Measurements from ENCODE around the gene ATP4A. TPM values are rescaled to one million over a fixed set of nuclear protein-coding genes. Genes with fewer than 3 reads are reported as not detected.

Gene ATP4A
- total and polyA plus RNA-seq, 9 of the 15 experiments (the other 6 are each of a cell fraction or from before 2014, with no cell fraction given), result 0.15 TPM; not detected in 8

DNA sequence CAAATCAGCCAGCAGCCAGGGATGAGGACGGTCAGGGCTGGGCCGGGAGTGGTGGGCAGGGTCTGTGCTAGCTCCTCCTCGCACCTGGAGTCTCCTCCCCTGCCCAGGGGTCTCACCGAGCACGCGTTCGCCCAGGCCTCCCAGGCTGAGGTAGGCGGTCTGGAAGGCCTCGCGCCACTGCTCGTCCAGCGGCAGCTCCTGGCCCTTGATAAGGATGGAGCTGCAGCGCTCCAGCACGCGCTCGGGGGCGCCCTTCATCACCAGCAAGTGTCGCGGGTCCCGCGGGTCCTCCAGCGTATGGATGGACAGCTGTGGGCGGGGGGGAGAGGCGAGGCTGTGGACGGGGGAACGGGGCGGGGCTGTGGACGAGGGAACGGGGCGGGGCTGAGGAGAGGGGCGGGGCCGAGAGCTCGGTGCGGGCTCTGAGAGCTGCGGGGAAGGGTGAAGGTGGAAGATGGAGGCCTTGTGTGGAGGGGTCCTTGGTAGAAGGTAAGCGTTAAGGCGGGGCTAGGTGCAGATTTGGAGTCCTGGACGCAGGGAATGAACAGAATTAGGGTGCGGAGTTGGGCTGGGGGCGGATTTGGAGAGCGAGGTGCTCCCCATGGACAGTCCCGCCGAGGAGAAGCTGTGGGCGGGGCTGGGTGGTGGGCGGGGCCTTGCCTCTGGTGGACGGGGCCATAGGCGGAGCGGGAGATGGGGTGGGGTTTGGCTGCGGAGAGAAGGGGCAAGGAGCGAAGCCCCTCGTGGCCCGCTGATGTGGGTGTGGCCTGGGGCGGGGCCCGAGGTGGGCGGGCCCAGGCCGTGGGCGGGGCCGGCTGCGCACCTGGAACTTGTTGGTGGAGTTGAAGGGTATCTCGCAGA lies 5.7 kb downstream of the ATP4A start:
- ChIA-PET POLR2A (interaction anchor here (0.5 to 1.0 kb wide), 6 partner anchors 12 to 215 kb away, joined by 3 read pairs; no protein-coding TSS in a partner anchor), CTCF (ENCODE audit: low intra/inter-chr PET ratio) (interaction anchor here (0.7 kb wide), 1 partner anchor 139 kb away, joined by 3 read pairs; no protein-coding TSS in a partner anchor)
- no peaks in the 10 kb centered on the region for H3K79me2 ChIP-seq (ENCODE audit: control insufficient read depth, insufficient read depth, low read length)
- ATAC-seq (peak; percentile 92), FAIRE-seq (peak; percentile 82), DNase-seq (ENCODE audit: extremely low read depth in 1 of 4, low spot score in 3 of 4) (peak; percentile 91 to 94 (median 93))
- 8% methylated on average over 25 of the region's 60 CpGs for WGBS (ENCODE audit: insufficient coverage, low coverage, missing lambda C conversion rate)
- no peak overlapping the region for H3K27ac ChIP-seq (ENCODE audit: extremely low read depth, low read depth, low read length)
- no TSS peak for BruUV-seq (replicated peaks)
- peaks cover 7% of the 10 kb centered on the region; the same call in 1 of the 2 replicates for H4K20me1 ChIP-seq (replicated peaks; ENCODE audit: control insufficient read depth, insufficient read depth, low read length)
- peak overlapping the region in 1 of 2 experiments; percentile 80; a peak in 2 of 4 replicates for H3K9ac ChIP-seq (ENCODE audit: insufficient read depth in 1 of 2, low read depth in 2 of 2, low read length in 2 of 2)
- no peaks in the 10 kb centered on the region for H3K36me3 ChIP-seq (ENCODE audit: control insufficient read depth, insufficient read depth, low read length)
- peaks cover 4 to 50% of the 10 kb centered on the region in 2 experiments; a peak in 3 of 5 replicates for H3K4me1 ChIP-seq (replicated peaks in 1 of 2; ENCODE audit: control insufficient read depth in 2 of 2, insufficient read depth in 2 of 2, low read length in 2 of 2)
- peaks cover 28 to 50% of the 10 kb centered on the region in 2 experiments; a peak in 4 of 5 replicates for H3K27me3 ChIP-seq (ENCODE audit: control insufficient read depth in 2 of 2, insufficient read depth in 2 of 2, low read length in 2 of 2)
- peak overlapping the region; percentile 55 for H3K4me3 ChIP-seq
- peaks cover 3% of the 10 kb centered on the region for H3K9me1 ChIP-seq (ENCODE audit: control insufficient read depth, insufficient read depth, low read length)
- peak overlapping the region; percentile 99 for H2AFZ ChIP-seq (ENCODE audit: low read depth, low read length)
- intact Hi-C loops (cut with micrococcal nuclease), result loop anchor here (5.0 kb wide), 3 partner anchors 35 to 375 kb away; partner anchors contain the start of gene ETV2
- peak overlapping the region; percentile 91 for H3K4me2 ChIP-seq (ENCODE audit: insufficient read depth, low read length)
- in situ Hi-C loops (cut with MboI), result no loop called here
- no peaks in the 10 kb centered on the region; the same call in 1 of the 2 replicates for H3K9me3 ChIP-seq (replicated peaks; ENCODE audit: control insufficient read depth, insufficient read depth, low read depth, low read length)
- 0 out of 2 replicates have a peak, but pooled peaks have one; percentile 21 for TF ChIP-seq GATA2 (CRISPR knock-in tag; IDR thresholded peaks at IDR 0.05)
- no peak for TF ChIP-seq TAF9B (IDR thresholded peaks at IDR 0.05; ENCODE audit: partially characterized antibody)
- no peak for TF ChIP-seq C11orf30 (IDR thresholded peaks at IDR 0.05; ENCODE audit: low read depth)
- no peak for TF ChIP-seq GTF2A2 (tag; IDR thresholded peaks at IDR 0.05)
- TF ChIP-seq RBFOX2 (IDR thresholded peaks at IDR 0.05; ENCODE audit: low read depth, low read length), result peak; percentile 32; the same call in 1 of the 2 replicates
- TF ChIP-seq, protein P1, sequence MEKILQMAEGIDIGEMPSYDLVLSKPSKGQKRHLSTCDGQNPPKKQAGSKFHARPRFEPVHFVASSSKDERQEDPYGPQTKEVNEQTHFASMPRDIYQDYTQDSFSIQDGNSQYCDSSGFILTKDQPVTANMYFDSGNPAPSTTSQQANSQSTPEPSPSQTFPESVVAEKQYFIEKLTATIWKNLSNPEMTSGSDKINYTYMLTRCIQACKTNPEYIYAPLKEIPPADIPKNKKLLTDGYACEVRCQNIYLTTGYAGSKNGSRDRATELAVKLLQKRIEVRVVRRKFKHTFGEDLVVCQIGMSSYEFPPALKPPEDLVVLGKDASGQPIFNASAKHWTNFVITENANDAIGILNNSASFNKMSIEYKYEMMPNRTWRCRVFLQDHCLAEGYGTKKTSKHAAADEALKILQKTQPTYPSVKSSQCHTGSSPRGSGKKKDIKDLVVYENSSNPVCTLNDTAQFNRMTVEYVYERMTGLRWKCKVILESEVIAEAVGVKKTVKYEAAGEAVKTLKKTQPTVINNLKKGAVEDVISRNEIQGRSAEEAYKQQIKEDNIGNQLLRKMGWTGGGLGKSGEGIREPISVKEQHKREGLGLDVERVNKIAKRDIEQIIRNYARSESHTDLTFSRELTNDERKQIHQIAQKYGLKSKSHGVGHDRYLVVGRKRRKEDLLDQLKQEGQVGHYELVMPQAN (IDR thresholded peaks at IDR 0.05; ENCODE audit: borderline replicate concordance), result peak; percentile 37; the same call in 1 of the 2 replicates
- TF ChIP-seq ZNF232 (CRISPR knock-in tag; IDR thresholded peaks at IDR 0.05), result no peak
- TF ChIP-seq PCBP2 (IDR thresholded peaks at IDR 0.05; ENCODE audit: low read depth, low read length, poor library complexity, severe bottlenecking), result no peak
- TF ChIP-seq IRF2 (CRISPR knock-in tag; IDR thresholded peaks at IDR 0.05), result no peak
- no peak for TF ChIP-seq YBX1 (IDR thresholded peaks at IDR 0.05)
- no peak for TF ChIP-seq SMARCA4 (IDR thresholded peaks at IDR 0.05)
- no peak for TF ChIP-seq CSDE1 (IDR thresholded peaks at IDR 0.05)
- peak; percentile 99 for TF ChIP-seq ZNF263 (CRISPR knock-in tag; IDR thresholded peaks at IDR 0.05; ENCODE audit: borderline replicate concordance)
- no peak for TF ChIP-seq SUPT5H (IDR thresholded peaks at IDR 0.05)
- TF ChIP-seq, protein P2, sequence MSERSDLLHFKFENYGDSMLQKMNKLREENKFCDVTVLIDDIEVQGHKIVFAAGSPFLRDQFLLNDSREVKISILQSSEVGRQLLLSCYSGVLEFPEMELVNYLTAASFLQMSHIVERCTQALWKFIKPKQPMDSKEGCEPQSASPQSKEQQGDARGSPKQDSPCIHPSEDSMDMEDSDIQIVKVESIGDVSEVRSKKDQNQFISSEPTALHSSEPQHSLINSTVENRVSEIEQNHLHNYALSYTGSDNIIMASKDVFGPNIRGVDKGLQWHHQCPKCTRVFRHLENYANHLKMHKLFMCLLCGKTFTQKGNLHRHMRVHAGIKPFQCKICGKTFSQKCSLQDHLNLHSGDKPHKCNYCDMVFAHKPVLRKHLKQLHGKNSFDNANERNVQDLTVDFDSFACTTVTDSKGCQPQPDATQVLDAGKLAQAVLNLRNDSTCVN (CRISPR knock-in tag; IDR thresholded peaks at IDR 0.05), result no peak
- TF ChIP-seq, protein P3, sequence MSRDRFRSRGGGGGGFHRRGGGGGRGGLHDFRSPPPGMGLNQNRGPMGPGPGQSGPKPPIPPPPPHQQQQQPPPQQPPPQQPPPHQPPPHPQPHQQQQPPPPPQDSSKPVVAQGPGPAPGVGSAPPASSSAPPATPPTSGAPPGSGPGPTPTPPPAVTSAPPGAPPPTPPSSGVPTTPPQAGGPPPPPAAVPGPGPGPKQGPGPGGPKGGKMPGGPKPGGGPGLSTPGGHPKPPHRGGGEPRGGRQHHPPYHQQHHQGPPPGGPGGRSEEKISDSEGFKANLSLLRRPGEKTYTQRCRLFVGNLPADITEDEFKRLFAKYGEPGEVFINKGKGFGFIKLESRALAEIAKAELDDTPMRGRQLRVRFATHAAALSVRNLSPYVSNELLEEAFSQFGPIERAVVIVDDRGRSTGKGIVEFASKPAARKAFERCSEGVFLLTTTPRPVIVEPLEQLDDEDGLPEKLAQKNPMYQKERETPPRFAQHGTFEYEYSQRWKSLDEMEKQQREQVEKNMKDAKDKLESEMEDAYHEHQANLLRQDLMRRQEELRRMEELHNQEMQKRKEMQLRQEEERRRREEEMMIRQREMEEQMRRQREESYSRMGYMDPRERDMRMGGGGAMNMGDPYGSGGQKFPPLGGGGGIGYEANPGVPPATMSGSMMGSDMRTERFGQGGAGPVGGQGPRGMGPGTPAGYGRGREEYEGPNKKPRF (IDR thresholded peaks at IDR 0.05; ENCODE audit: low read depth, low read length), result no peak
- TF ChIP-seq SPI1 (IDR thresholded peaks at IDR 0.05; ENCODE audit: borderline replicate concordance, low read depth, low read length), result no peak

All from K562 (cell line).